ENCODE data around the gene CLBA1.

GRCh38 chr14:104985675-104986486 lies at the start of gene CLBA1:
- peak in 1 of 2 donors; percentile 18 for TF ChIP-seq POLR2A (IDR thresholded peaks at IDR 0.05)
- no peak for TF ChIP-seq CTCF (IDR thresholded peaks at IDR 0.05)
- TF ChIP-seq POLR2AphosphoS5 (IDR thresholded peaks at IDR 0.05; ENCODE audit: insufficient read depth in 1 of 2, low read depth in 1 of 2): peak in 1 of 2 donors; percentile 7

Measured in vagina (tissue), 2 donors.